Superior temporal gyrus (tissue), 1 donor: ENCODE results near the gene SEC14L1.
A peak's percentile ranks its signal among the peaks of the same experiment; 100 is the strongest.
"Not testable (repeated sequence)": the region's sequence is repeated elsewhere in the genome, so short reads cannot be mapped to it uniquely, and the experiment has no call there.

ENCODE experiments used
- DNase-seq: peaks from one replicate; pipeline ENCODE4 v3.0.0-alpha.2; 2016; ENCODE audit errors: extremely low spot score

The SEC14L1 gene

DNA sequence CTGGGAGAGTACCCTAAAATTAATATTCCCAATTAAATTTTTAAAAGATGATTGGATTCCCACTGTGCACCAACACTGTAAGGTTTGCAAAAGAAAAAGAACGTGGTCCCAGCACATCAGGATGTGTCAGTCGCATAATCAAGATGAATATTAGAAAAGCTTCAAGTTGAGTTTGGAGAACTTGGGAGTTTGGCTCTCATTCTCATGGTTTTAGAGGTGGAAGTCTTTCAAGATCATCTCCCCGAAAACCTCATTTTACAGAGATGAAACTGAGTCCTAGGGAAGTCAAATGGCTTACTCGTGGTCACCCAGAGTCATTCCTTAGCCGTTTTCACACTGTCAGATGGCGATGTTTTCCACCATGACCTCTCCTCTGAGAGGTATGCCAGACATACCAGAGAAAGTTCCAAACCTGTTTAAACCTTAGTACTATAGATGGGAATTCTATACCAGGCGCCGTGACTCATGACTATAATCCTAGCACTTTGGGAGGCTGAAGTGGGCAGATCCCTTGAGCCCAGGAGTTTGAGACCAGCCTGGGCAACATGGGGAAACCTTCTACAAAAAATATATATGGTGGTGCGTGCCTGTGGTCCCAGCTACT is 1.2 kb downstream of the SEC14L1 start:
- DNase-seq, result peak; percentile 47

GRCh38 chr17:77142689-77143088 is 1.9 kb downstream of the SEC14L1 start:
- no peak for DNase-seq

DNA sequence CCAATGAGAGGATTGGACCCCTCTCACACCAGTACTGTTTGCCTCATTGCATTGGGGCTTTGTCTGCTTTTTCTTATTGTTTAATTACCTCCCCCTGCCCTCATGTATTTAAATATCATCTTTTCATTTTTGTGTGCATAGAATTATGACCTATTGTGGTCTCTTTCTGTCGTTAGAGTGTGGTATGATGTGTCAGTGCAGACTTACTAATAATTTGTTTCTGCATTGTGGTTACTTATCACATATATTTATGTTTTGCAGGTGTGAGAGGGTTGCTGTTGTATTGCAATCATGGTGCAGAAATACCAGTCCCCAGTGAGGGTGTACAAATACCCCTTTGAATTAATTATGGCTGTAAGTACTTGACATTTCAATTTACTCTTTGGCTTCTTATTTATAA is 2.5 kb downstream of the SEC14L1 start:
- no peak for DNase-seq

DNA sequence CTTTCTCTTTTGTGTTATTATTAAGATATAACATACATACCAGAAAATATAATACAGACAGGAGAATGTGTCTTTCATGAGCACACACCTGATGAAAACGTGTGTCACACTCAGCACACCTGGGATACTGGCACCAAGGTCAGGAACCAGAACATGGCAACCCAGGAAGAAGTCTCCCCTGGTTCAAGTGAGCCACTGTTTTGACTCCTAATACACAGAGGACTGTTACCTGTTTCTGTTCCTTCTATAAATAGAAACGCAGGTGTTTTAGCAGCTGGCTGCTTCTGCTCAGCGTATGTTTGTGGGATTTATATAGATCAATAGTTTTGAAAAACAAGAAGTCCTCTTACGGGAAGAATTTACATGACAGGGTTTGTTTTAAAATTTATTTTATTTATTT is 3.5 kb downstream of the SEC14L1 start:
- no peak for DNase-seq

- DNase-seq, result no peak
Measured at GRCh38 chr17:77145224-77145611, 4.4 kb downstream of the SEC14L1 start.

DNA sequence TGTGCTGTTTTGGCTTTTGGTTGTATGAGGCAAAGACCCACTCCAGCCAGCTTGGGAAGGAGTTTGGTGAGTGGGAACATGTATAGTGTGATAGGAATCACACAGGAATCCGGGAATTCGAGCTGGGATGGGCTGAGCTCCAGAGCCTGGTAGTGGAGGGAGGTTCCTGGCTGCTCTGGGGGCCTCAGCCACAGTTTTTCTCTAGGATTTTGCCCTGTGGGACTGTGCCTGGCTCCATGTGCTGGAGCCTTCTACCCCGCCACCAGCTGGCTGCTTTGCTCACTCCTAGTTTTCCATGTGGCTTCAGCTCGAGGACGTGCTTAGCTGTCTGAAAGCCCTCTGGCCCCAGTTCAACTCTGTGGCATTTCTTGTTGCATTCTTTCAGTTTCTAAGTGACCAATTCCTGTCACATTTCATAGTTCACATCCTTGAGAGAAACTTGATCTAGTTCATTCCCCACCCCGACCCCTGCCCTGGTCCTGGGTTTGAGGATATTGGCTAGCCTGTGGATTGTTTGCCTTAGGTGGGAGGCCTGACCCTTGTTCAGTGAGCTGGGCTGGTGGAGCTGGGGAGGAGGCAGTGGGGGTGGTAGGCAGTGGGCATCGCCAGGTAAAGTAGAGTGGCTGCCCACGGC is 5.0 kb downstream of the SEC14L1 start:
- DNase-seq, result peak; percentile 74

- DNase-seq, result peak; percentile 26
Measured at GRCh38 chr17:77146246-77146632, 5.5 kb downstream of the SEC14L1 start.

DNA sequence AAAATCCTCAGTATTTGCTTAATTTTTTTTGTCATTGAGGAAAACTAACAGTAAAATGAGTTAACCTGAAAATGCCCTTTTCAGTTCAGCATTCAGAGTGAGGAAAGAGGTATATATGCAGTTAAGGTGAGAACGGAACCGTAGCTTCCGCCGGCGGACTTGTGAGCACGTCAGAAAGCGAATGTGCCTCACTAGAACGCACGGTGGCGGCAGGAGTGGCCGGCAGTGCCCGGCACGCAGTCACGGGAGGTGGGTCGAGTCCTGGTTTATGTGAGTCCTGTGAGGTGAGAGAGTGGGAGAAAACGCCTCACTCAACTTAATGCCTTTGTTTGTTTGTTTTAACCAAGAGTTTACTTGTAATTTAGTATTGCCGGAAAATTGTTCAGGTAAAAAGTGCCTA is 6.1 kb downstream of the SEC14L1 start:
- DNase-seq, result no peak

- no peak for DNase-seq
Measured at GRCh38 chr17:77147357-77147801, 6.6 kb downstream of the SEC14L1 start.

DNA sequence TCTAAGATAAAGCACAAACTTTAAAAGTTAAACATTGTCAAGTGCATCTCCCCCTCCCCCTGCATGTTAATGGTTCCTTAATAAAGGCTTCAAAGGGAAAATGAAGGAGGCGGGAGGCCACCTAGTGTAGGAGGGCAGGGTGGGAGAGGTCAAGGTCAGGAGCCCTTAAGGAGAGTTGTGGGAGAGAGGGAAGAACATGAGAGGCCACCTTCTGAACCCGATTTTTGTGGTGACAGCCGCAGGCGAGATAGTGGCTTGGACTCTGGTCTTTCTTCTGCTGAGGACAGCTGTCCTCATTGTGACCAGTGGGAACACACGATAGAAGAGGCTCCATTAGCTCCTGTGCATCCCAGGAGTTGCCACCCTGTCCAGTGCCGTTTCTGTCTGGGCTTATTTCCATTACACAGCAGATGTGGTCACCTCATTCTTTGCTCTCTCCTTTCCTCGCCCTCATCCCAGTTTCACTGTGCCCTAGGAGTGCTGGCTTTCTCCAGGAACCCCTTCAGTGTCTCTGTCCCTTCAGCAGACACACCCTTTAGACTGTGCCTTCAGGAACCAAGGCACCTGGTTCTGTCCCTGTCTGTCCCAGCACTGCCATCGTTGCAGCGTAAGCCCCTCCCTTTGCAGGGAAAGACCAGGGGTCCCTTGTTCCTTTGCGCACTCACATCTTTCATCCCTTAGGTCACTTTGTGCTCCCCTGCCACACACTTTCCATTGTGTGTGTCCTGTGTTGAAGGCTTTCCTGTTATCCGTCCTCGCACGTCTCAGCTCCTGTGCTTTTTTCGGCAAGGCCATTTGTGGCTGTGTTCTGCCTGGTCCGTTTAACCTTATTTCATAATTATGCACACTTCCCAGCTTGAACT is 7.5 kb downstream of the SEC14L1 start:
- no peak for DNase-seq

- peak; percentile 54 for DNase-seq
Measured at GRCh38 chr17:77148940-77149510, 8.3 kb downstream of the SEC14L1 start.

DNA sequence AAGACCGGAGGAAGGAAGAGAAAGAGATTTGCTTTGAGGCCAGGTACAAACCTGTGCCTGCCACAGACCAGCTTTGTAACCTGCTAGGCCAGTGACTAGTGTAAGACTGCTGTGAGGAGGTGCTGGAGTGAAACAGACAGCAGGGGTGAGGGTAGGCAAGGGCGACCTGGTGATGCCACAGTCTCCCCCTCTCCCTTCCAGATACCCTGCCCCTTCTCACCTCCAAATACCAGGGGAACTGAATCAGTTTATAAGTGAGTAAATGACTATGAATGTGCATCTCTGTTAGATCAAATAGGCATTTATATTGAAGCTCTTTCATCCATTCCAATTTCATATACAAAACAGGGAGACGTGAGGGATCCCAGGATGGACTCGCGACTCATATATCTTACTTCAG is 9.4 kb downstream of the SEC14L1 start:
- DNase-seq, result no peak

DNA sequence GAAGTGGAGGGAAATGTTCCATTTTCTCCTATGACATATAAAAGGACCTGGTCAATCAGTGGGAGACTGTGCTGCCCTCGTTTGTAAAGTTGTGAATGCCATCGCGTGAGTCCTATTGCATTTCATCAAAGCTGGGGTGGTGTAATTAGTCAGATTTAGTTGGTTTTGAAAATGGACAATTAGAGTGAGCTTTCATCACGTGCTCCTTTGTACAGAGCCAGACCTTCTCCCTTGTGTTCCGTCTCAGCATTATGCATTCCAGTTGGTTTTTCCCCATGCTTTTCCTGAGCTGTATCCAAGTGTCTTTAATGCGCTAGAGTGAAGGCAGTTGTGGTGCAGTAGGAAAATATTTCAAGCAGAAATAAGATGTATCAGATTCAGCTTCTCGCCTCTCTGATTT is 10.4 kb downstream of the SEC14L1 start:
- DNase-seq, result peak; percentile 59

DNA sequence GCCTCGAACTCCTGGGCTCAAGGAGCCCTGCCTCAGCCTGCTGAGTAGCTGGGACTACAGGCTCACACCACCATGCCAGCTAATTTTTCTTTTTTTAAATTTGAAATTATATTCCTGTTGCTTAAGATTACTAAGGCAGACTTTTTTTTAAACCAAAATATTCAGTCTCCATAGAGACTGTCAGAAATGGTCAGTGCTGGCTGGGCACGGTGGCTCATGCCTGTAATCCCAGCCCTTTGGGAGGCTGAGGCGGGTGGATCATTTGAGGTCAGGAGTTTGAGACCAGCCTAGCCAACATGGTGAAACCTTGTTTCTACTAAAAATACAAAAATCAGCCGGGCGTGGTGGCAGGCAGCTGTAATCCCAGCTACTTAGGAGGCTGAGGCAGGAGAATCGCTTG is 11.3 kb downstream of the SEC14L1 start:
- not testable (repeated sequence) for DNase-seq

- DNase-seq, result peak; percentile 25
Measured at GRCh38 chr17:77153472-77153871, 12.7 kb downstream of the SEC14L1 start.

DNA sequence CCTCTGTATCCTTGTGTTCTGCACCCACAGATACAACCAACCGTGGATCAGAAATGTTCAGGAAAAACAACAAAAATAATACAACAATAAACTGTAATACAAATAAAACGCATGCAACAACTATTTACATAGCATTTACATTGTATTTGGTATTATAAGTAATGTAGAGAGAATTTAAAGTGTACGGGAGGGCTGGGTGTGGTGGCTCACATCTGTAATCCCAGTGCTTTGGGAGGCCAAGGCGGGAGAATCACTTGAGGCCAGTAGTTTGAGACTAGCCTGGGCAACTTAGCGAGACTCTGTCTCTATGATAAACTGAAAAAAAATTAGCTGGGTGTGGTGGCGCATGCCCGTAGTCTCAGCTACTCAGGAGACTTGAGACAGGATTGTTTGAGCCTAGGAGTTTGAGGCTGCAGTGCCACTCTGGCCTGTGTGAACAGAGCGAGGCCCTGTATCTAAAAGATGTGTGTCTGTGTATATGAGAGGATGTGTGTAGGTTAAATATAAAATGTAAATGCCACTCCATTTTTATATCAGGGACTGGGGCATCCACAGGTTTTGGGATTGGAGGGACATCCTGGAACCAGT is 13.3 kb downstream of the SEC14L1 start:
- DNase-seq, result no peak

DNA sequence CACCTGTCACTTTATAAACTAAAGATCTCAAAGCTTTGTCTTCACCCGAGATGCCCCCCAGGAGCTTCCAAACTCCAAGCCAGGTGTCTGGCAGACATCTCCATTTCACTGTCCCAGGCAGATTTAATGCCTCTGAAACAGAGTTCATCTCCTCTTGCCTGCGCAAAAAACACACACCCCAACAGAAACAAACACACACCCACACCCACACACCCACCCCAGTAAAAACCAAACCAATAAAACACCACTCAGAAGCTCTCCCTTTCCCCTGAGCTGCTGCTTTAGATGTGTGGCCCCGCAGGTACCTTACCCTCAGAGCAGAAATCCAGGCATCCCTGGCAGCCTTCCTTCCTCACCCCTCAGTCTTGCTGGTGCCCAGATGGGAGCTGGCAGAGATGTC is 14.4 kb downstream of the SEC14L1 start:
- DNase-seq, result no peak

- DNase-seq, result not testable (repeated sequence)
Measured at GRCh38 chr17:77157766-77158165, 17.0 kb downstream of the SEC14L1 start.

GRCh38 chr17:77160091-77160874 is 19.5 kb downstream of the SEC14L1 start:
- peak; percentile 59 for DNase-seq

DNA sequence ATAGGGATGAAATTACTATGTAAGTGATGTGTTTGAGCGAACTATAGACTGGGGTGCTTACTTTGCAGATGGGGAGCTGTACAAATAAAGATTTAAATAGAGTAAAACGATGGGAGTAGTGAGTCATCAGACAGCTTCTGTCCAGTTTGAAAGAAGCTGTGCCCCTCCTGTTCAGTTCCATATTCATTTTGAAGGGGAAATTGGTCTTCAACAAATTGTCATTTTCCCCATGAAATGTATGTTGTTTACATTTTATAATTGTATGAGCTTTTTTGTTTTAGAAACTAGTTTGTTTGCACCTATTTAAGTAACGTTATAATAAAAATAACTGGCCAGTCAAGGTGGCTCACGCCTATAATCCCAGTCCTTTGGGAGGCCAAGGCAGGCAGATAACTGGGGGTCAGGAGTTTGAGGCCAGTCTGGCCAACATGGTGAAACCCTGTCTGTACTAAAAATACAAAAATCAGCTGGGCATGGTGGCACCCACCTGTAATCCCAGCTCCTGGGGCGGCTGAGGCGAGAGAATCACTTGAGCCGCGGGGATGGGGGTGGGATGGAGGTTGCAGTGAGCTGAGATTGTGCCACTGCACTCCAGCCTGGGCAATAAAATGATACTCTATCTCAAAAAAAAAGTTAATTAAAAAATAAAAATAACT is 20.2 kb downstream of the SEC14L1 start:
- no peak for DNase-seq

DNA sequence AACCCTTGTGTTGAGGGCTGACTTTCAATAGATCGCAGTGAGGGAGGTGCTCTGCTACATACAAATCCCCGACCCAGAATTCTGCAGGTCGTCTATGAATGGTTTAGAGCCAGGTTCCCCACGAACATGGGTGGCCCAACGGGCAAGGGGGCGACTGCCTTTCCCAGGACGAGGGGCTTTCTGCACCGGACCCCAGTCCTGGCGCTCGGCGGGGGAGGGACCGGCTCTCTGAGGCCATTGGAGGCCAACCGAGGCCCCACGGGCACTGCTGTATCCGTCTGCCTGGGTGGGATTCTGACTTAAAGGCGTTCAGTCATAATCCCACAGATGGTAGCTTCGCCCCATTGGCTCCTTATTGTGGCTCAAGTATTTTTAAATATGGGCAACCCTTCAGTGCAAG is 21.2 kb downstream of the SEC14L1 start:
- no peak for DNase-seq
